Amygdala (tissue), 56 donors: ENCODE data around the gene TCERG1L.
A peak's percentile ranks its signal among the peaks of the same experiment; 100 is the strongest.

Experiments used
- DNase-seq, 56 donors: peaks; one replicate each; lab custom pipeline; 2025; lab: John Stamatoyannopoulos, UW

TCERG1L gene

GRCh38 chr10:131094527-131095312 lies 216.8 kb downstream of the TCERG1L start:
- peak in 2 of 56 donors; percentile 8 to 16 for DNase-seq

DNA sequence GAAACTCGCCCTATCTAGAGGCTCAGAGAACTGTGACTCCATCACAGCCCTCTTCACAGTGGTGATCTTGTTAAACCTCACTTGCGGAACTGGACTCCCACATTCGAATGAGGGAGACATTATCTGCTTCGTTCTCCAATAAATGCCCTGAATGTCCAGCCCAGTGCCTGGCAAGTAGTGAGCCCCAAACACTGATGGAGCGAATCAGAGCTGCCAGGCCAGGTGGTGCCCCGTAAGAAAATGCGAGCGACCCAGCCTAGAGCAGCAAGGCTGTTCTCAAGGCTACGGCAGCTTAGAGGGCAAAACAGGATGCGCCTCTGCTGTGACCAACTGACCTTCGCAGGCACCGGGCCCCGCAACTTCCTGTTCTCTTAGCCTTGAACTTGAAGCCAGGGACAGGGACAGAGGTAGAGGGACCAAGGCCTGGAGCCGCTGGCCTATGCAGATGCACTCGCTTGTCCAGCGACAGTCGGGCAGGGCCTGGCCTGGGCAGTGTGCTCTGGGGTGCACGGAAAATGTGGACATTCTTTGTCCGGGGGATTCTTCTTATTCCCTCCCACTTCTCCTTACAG lies 217.6 kb downstream of the TCERG1L start:
- no peak for DNase-seq

DNA sequence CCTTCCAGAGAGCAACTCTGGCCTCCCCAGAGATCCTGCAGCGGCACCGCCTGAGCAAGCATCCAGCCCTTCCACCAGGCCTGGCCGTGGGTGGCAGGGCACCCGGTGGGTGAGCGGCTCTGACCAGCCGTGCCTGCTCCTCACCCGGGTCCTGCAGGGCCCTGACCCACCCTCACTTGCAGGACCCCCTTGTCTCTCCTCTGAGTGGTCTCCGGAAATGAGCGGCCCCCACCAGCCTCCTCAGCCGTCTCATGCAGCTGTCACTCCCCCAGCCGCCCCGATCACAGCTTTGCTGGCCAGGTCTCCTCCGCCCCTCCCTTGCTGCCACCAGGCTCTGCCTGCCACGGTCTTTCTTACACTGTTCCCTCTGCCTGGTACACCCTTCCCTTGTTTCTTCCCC lies 218.2 kb downstream of the TCERG1L start:
- DNase-seq: no peak

GRCh38 chr10:131092876-131093275 lies 218.6 kb downstream of the TCERG1L start:
- DNase-seq: no peak

GRCh38 chr10:131092386-131092785 lies 219.1 kb downstream of the TCERG1L start:
- no peak for DNase-seq

DNA sequence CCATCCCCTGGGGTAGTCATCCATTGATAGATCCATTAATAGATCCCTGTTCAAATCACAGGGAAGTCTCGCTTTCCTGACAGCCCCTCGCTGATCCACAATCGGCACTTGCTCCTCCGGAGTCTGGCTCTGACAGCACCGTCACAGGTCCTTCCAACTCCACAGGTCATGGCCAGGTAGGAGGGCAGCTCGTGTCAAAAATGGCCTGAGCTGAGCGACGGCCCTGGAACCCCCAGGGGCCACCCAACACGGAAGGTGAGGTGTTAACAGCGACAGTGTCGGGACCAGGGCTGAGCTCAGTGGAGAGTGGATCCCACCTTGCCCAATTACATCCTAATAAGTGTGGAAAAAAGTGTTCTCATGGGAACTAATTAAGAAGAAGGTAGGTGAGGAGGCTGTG lies 219.8 kb downstream of the TCERG1L start:
- DNase-seq: no peak

DNA sequence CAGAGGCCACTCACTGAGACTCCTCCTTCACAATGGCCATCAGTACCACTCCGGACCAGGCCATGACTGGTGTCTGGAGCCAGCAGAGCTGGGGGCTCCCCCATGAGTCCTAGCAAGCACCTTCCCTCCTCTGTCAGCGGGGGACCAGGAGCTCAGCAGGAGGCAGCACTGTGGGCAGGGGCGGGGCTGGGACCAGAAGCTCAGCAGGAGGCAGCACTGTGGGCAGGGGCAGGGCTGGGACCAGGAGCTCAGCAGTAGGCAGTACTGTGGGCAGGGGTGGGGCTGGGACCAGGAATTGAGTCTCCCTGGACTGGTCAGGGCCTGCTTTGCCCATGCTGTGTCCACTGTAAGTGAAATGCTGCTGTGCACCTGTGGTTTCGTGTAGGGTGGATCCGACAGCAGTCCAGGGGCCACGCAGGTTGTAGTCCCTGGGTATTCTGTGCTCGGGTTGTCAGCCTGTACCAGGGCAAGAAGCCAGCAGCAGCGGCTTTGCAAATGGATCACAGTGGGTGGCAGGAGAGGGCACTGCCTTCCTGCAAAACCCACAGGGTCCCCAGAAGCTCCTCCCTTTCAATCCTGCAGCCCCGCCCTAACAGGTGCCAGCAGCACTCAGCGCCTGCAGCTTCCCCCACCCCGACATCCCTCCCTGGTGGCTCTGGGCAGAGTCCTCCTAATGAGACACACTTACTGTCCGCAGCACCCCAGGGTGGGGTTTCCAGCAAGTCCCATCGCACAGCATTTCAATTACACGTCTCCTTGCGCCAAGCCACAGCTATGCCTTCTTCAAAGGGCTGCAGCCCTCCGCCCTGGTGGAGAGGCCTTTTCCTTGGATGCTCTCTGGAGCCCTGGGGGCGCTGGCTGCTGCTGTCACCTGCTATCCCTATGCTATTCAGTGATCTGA lies 220.5 kb downstream of the TCERG1L start:
- no peak for DNase-seq

DNA sequence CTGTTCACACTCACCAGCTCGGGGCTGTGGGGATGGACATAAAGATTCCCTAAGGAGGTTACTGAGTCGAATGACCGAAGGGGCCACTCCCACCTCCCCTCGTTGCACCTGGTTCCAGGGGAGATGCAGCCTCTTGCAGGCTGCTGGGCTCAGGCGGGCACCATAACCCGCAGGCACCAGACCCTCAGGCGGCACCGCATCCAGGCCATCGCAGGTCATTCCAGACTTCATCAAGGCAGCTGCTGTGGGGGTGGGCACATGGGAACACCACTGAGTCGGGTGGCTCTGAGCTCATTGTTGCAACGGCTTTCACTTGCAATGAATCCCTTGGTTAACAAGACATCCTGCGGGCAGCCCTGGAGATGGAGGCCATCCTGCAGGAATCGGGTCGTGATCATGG lies 221.7 kb downstream of the TCERG1L start:
- no peak for DNase-seq

GRCh38 chr10:131089150-131089549 lies 222.4 kb downstream of the TCERG1L start:
- DNase-seq: no peak

DNA sequence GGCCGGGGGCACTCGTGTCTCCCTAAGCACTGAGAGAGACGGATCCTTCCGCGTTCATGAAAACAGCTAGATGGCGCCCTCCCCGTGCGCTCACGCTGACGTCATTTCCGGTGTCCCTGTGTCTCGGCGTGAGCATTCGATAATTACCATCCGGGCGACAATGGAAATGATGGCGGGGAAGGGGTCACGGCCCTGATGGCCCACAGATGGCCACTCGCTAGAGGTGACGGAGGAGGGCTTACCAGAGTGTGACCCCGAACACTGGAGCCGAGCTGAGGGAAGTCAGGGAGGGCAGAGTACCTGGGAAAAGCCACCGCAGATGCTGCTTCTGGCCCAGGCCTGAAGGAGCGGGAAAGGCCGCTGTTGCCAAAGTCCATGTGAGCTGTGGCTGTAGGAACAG lies 222.9 kb downstream of the TCERG1L start:
- DNase-seq: no peak

DNA sequence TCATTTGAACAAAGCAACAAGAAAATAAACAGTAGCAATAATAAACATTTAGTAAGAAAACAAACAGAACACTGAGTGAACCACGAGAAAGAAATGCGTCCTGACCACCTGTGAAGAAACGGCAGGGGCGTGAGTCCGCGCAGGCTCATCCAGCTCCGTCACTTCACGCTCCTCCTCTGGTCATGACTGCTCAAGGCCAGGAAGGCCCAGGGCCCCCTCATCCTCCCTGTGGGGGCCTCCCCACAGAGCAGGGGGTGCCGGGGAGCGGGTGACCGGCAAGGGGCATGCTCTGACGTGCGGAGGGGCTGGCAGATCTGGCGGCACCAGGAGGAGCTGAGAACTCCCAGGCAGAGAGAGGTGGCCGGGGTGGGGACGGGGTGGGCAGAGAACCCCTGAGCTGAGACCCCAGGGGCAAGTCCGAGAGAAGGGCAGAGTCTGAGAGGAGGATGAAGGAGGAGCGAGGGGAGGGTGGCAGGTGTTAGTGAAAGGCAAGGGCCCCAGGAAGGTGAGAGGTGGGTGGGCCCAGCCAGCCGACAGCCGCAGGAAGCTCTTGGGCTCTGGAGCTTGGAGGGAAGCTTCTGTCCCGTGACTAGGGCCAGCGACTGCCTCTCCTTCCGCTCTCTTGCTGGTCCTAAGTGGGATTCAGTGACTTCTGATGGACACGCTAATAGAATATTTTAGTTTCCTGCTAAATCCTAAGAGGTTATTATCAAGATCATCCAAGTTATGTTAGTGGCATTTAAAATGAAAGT lies 223.9 kb downstream of the TCERG1L start:
- DNase-seq: no peak

GRCh38 chr10:131086511-131086910 lies 225.0 kb downstream of the TCERG1L start:
- DNase-seq: no peak

DNA sequence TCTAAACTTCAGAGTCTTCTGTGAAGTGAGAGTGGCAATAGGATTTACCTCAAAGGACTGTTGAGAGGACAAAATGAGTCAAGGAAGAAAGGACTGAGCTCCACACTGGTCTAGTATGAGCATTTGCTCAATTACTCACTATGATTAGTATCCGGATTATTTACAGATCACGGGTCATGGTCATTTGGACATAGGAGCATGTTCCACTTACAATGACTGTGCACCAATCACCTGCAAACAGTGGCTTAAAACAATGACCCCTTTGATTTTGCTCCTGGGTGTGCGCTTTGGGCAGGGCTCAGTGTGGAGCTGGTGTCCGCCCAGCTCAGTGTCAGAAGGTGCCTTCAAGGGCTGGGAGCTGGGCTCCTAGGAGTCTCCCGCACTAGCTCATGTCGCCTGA lies 225.4 kb downstream of the TCERG1L start:
- no peak for DNase-seq

GRCh38 chr10:131085091-131085860 lies 226.2 kb downstream of the TCERG1L start:
- DNase-seq: no peak

DNA sequence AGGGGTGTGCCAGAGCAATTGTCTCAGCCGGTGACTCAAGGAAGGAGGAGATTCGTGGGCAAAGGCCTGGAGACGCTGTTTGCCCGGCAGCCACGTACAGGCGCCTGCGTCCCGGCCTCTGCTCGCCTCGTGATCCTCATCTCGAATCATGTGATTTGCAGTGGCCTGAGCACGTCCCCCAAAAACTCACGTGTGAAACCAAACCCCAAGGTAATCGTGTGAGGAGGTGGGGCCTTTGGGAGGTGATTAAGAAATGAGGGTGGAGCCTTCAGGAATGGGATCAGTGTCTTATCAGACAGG lies 226.8 kb downstream of the TCERG1L start:
- no peak for DNase-seq

DNA sequence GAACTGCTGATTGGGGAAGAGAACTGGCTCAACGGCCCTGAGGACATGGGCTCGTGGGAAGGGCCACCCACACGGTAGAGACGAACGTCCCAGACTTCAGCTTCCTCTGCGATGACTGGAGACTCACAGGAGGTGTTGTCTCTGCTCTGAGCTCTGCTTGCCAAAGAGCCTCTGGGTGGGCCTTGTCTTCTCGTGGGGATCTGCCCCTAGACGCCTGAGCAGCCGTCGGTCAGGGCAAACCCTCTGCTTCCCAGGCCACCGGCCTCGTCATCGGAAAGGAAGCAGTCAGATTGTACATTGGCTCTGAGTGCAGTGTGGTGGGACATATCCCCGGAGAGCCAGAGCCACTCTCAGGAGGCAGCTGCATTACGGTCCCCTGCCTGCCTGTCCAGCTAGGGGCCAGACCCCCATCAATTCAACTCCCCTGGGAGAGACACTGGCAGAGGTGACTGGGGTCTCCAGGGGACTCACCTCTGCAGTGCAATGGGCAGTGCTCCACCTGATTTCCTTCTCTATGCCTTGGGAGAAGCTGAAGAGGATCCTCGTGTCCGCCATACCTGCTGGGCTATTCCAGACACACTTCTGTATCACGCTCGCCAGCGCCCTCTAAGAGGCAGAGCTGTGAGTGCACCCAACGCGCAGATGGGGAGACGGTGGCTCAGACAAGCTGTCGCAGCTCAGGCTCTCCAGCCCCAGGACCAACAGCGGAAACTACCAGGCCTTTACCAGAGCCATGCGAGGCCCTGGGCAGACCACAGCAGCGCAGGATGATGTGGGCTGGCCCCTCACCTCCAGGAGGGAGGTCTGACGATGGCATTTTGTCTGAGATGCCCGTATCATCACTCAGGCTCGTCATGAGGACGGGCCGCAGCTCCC lies 227.4 kb downstream of the TCERG1L start:
- no peak for DNase-seq

DNA sequence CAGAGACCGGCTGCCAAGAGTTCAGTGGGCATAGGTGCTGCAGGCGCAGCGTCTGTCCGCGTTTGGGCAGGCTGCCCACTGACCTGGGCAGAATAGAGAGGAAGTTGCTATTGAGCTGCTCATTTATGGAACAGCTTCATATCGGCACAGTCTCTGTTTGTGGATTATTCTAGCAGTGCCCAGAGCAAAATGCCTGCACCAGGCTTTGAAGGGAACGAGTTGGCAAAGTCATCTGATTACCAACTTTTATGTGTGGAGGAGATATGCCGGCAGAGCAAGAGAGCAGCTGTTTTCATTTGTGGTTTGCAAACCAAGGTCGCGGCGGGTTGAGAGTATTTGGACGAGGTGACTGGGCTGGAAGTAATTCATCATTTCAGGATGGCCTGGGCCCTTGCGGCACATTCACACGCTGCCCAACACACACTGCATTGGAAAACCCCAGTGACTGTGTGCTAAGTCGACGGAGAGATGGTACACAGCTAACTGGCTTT lies 228.5 kb downstream of the TCERG1L start:
- DNase-seq: no peak

GRCh38 chr10:131082201-131082850 lies 229.2 kb downstream of the TCERG1L start:
- DNase-seq: no peak
